Tibial nerve (tissue), 4 donors: ENCODE results near the gene DLG5. TPM values are rescaled to one million over a fixed set of nuclear protein-coding genes. Genes with fewer than 3 reads are reported as not detected.
"Not testable (repeated sequence)": the region's sequence is repeated elsewhere in the genome, so short reads cannot be mapped to it uniquely, and the experiment has no call there.

Experiments
- DNase-seq, 2 donors: peaks; one replicate each; pipeline ENCODE4 v3.0.0-alpha.2; 2019; ENCODE audit warnings: low spot score in 2 of 2
- H3K27ac ChIP-seq, 4 donors: fragments of 200-600 bp; sonication (generic) in 3 of 4; one replicate each; pipeline ENCODE4 v1.5.1; 2017 to 2019; ENCODE audit warnings: mild to moderate bottlenecking in 1 of 4
- H3K27me3 ChIP-seq, 2 donors: fragments of 200-600 bp; sonication (generic) in 1 of 2; one replicate each; pipeline versions ENCODE4 v1.5.1 to v1.6.0; 2017 to 2019
- H3K36me3 ChIP-seq, 3 donors: fragments of 200-600 bp; sonication (generic); one replicate each; pipeline ENCODE4 v1.5.1; 2018 to 2019
- H3K4me1 ChIP-seq, 4 donors: fragments of 200-600 bp; sonication (generic) in 3 of 4; one replicate each; pipeline ENCODE4 v1.5.1; 2017 to 2019
- H3K4me3 ChIP-seq, 4 donors: fragments of 200-600 bp; sonication (generic) in 3 of 4; one replicate each; pipeline ENCODE4 v1.5.1; 2017 to 2019; ENCODE audit warnings: mild to moderate bottlenecking in 1 of 4, moderate library complexity in 1 of 4
- H3K9me3 ChIP-seq, 4 donors: fragments of 200-600 bp; sonication (generic) in 3 of 4; one replicate each; pipeline ENCODE4 v1.5.1; 2017 to 2019
- EP300 ChIP-seq, 2 donors: sonication (generic); formaldehyde crosslinking; IDR thresholded peaks; one replicate each; pipeline ENCODE4 v1.6.1; 2017; ENCODE audit warnings: antibody characterized with exemption in 2 of 2, mild to moderate bottlenecking in 1 of 2
- POLR2A ChIP-seq, 2 donors: fragments of 450-650 bp; IDR thresholded peaks; one replicate each; pipeline ENCODE4 v1.6.1; 2017; ENCODE audit warnings: antibody characterized with exemption in 2 of 2, mild to moderate bottlenecking in 2 of 2, moderate library complexity in 2 of 2
- WGBS, 2 donors: methylation state at CpG; one replicate each; pipeline ENCODE4 v1.1.5; 2018; 5-methylcytosine and 5-hydroxymethylcytosine counted together
- total RNA-seq, 4 donors: library from RNA; depleted of rRNA; stranded (reverse); fragments of >200 nt; gene quantifications; one replicate each; pipeline ENCODE4 v1.1.0, GENCODE V29; 2016
- TF ChIP-seq, protein P1 (sequence below), 5 experiments: fragments of 200-600 bp in 3 of 5; fragments of 450-650 bp in 2 of 5; sonication (generic) in 3 of 5; IDR thresholded peaks; one replicate each; pipeline ENCODE4 v1.5.1; 2016 to 2019; ENCODE audit warnings: antibody characterized with exemption in 5 of 5, mild to moderate bottlenecking in 3 of 5, moderate library complexity in 2 of 5

Gene DLG5
- total RNA-seq, 4 donors from 2014 or later: 33.0 to 47.7 (median 40.8) TPM

GRCh38 chr10:77781451-77782327 is 144.9 kb downstream of the DLG5 start:
- TF ChIP-seq EP300 (IDR thresholded peaks at IDR 0.05) (no peak), POLR2A (IDR thresholded peaks at IDR 0.05) (no peak)
- TF ChIP-seq, protein P1, sequence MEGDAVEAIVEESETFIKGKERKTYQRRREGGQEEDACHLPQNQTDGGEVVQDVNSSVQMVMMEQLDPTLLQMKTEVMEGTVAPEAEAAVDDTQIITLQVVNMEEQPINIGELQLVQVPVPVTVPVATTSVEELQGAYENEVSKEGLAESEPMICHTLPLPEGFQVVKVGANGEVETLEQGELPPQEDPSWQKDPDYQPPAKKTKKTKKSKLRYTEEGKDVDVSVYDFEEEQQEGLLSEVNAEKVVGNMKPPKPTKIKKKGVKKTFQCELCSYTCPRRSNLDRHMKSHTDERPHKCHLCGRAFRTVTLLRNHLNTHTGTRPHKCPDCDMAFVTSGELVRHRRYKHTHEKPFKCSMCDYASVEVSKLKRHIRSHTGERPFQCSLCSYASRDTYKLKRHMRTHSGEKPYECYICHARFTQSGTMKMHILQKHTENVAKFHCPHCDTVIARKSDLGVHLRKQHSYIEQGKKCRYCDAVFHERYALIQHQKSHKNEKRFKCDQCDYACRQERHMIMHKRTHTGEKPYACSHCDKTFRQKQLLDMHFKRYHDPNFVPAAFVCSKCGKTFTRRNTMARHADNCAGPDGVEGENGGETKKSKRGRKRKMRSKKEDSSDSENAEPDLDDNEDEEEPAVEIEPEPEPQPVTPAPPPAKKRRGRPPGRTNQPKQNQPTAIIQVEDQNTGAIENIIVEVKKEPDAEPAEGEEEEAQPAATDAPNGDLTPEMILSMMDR (IDR thresholded peaks at IDR 0.05): no peak
- peaks cover 0 to 76% (median 0%) of the 10 kb centered on the region in 3 donors for H3K36me3 ChIP-seq

GRCh38 chr10:77780180-77780579 is 146.4 kb downstream of the DLG5 start:
- WGBS, 2 donors: 93 to 98% methylated on average over 8 of the region's 9 CpGs
- Histone ChIP-seq H3K27me3 (no peaks in the 10 kb centered on the region), H3K36me3 (peaks cover 0 to 63% (median 0%) of the 10 kb centered on the region in 3 donors), H3K4me3 (no peak overlapping the region), H3K27ac (no peak overlapping the region), H3K4me1 (no peaks in the 10 kb centered on the region), H3K9me3 (peaks cover 0 to 20% (median 3%) of the 10 kb centered on the region in 4 donors)
- DNase-seq: no peak
- TF ChIP-seq POLR2A (IDR thresholded peaks at IDR 0.05) (no peak), EP300 (IDR thresholded peaks at IDR 0.05) (no peak)
- TF ChIP-seq, protein P1 (IDR thresholded peaks at IDR 0.05): no peak

More at GRCh38 chr10:77781451-77782327, 144.9 kb downstream of the DLG5 start:
- no peaks in the 10 kb centered on the region for H3K27me3 ChIP-seq
- no peak overlapping the region for H3K4me3 ChIP-seq
- H3K4me1 ChIP-seq: no peaks in the 10 kb centered on the region
- H3K27ac ChIP-seq: no peak overlapping the region
- peaks cover 0 to 20% (median 2%) of the 10 kb centered on the region in 4 donors for H3K9me3 ChIP-seq
- 95 to 96% methylated on average over 26 of the region's 27 CpGs for WGBS, 2 donors
- DNase-seq: no peak

DNA sequence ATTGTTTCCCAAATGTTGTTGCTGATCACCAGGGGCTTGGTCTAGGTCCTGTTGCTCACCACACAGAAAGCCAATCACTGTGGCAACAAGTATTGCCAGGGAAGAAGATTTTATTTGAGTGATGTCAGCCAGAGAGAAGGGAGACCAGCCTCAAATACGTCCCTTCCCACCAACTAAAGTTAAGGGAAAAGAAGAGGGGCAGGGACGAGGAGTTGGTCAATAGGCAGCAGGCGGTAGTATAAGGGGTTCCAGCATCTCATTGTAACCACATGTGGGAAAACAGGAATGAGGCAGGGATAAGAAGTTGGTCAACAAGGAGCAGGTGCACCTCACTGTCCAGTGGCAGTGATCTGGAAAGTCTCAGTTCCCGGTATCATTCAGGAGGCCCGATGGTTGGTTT is 150.1 kb downstream of the DLG5 start:
- Histone ChIP-seq H3K27ac (no peak overlapping the region), H3K4me1 (no peaks in the 10 kb centered on the region), H3K27me3 (no peaks in the 10 kb centered on the region), H3K9me3 (peaks cover 0 to 20% (median 3%) of the 10 kb centered on the region in 4 donors), H3K36me3 (peaks cover 0 to 32% (median 0%) of the 10 kb centered on the region in 3 donors), H3K4me3 (no peak overlapping the region)
- WGBS, 2 donors: 89 to 98% methylated on average over 5 of the region's 5 CpGs
- no peak for DNase-seq
- no peak for TF ChIP-seq POLR2A (IDR thresholded peaks at IDR 0.05)
- TF ChIP-seq, protein P1 (IDR thresholded peaks at IDR 0.05): no peak
- TF ChIP-seq EP300 (IDR thresholded peaks at IDR 0.05): no peak

GRCh38 chr10:77774940-77775391 is 151.6 kb downstream of the DLG5 start:
- peaks cover 0 to 21% (median 0%) of the 10 kb centered on the region in 3 donors for H3K36me3 ChIP-seq
- H3K9me3 ChIP-seq: peaks cover 0 to 20% (median 3%) of the 10 kb centered on the region in 4 donors
- no peak for TF ChIP-seq EP300 (IDR thresholded peaks at IDR 0.05)
- H3K27ac ChIP-seq: no peak overlapping the region
- DNase-seq: no peak
- WGBS, 2 donors: 64 to 100% methylated on average over 1 of the region's 1 CpG
- H3K27me3 ChIP-seq: no peaks in the 10 kb centered on the region
- H3K4me3 ChIP-seq: no peak overlapping the region
- no peaks in the 10 kb centered on the region for H3K4me1 ChIP-seq

GRCh38 chr10:77773631-77774426 is 152.7 kb downstream of the DLG5 start:
- Histone ChIP-seq H3K27me3 (no peaks in the 10 kb centered on the region), H3K27ac (no peak overlapping the region), H3K4me1 (no peaks in the 10 kb centered on the region), H3K36me3 (peaks cover 0 to 17% (median 0%) of the 10 kb centered on the region in 3 donors), H3K9me3 (peaks cover 0 to 20% (median 3%) of the 10 kb centered on the region in 4 donors), H3K4me3 (no peak overlapping the region)
- WGBS, 2 donors: 84 to 88% methylated on average over 12 of the region's 12 CpGs
- TF ChIP-seq POLR2A (IDR thresholded peaks at IDR 0.05): no peak
- TF ChIP-seq EP300 (IDR thresholded peaks at IDR 0.05): no peak
- TF ChIP-seq, protein P1 (IDR thresholded peaks at IDR 0.05): no peak
- DNase-seq: no peak

DNA sequence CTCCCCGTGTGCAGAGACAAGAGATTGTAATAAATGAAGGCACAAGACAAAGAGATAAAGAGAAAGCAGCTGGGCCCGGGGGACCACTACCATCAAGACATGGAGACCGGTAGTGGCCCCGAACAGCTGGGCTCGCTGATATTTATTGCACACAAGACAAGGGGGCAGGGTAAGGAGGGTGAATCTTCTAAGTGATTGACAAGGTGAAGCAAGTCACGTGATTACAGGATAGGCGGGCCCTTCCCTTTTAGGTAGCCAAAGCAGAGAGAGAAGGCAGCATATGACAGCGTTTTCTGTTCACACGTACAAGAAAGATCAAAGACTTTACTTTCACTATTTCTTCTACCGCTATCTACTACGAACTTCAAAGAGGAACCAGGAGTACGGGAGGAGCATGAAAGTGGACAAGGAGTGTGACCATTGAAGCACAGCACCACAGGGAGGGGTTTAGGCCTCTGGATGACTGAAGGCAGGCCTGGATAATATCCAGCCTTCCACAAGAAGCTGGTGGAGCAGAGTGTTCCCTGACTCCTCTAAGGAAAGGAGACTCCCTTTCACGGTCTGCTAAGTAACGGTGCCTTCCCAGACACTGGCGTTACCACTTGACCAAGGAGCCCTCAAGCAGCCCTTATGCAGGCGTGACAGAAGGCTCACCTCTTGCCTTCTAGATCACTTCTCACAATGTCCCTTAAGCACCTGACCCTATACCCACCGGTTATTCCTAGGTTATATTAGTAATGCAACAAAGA is 153.5 kb downstream of the DLG5 start:
- not testable (repeated sequence) for H3K4me1 ChIP-seq, DNase-seq, H3K27ac ChIP-seq, H3K27me3 ChIP-seq, H3K4me3 ChIP-seq
- Histone ChIP-seq H3K36me3 (peaks cover 0 to 11% (median 0%) of the 10 kb centered on the region in 3 donors), H3K9me3 (peaks cover 0 to 19% (median 3%) of the 10 kb centered on the region in 4 donors)
- 86 to 90% methylated on average over 17 of the region's 17 CpGs for WGBS, 2 donors
